Thoracic aorta (tissue), 2 donors: ENCODE data around the gene TNIK. TPM values are rescaled to one million over a fixed set of nuclear protein-coding genes. Genes with fewer than 3 reads are reported as not detected.
A peak's percentile ranks its signal among the peaks of the same experiment; 100 is the strongest.

Experiments used
- ATAC-seq: fragments of 150-250 bp; one replicate; pipeline ENCODE4 v1.8.0; 2017; ENCODE audit warnings: low read depth; ENCODE audit not compliant: insufficient number of reproducible peaks, low FRiP score
- DNase-seq: peaks from one replicate; pipeline ENCODE4 v3.0.0-alpha.2; 2020; ENCODE audit warnings: low spot score
- H3K27ac ChIP-seq, 2 donors: fragments of 200-600 bp; sonication (generic); 1 replicate in 1 of 2; 2 replicates in 1 of 2; pipeline ENCODE4 v1.5.1; 2016; ENCODE audit warnings: mild to moderate bottlenecking in 2 of 2, moderate library complexity in 2 of 2
- H3K27me3 ChIP-seq: fragments of 200-600 bp; sonication (generic); replicated peaks from 2 replicates; pipeline ENCODE4 v1.6.0; 2016; ENCODE audit warnings: mild to moderate bottlenecking; ENCODE audit not compliant: insufficient read depth
- H3K36me3 ChIP-seq: fragments of 200-600 bp; sonication (generic); one replicate; pipeline ENCODE4 v1.5.1; 2016
- H3K4me1 ChIP-seq, 2 donors: fragments of 200-600 bp; sonication (generic); 1 replicate in 1 of 2; 2 replicates in 1 of 2; pipeline versions ENCODE4 v1.5.1 to v1.6.0; 2016; ENCODE audit warnings: low read depth in 2 of 2, mild to moderate bottlenecking in 1 of 2; ENCODE audit not compliant: control insufficient read depth in 1 of 2
- H3K4me3 ChIP-seq: fragments of 200-600 bp; sonication (generic); 2 replicates; pipeline ENCODE4 v1.5.1; 2016; ENCODE audit warnings: mild to moderate bottlenecking
- H3K9me3 ChIP-seq: fragments of 200-600 bp; sonication (generic); 2 replicates; pipeline ENCODE4 v1.5.1; 2016
- total RNA-seq, 2 donors: library from RNA; depleted of rRNA; stranded (reverse); fragments of >200 nt; gene quantifications; one replicate each; pipeline versions ENCODE4 v1.1.0 to v1.2.3, GENCODE V29; 2016
- TF ChIP-seq, protein P1 (sequence below): fragments of 200-600 bp; sonication (generic); IDR thresholded peaks from one replicate; pipeline ENCODE4 v1.5.1; 2019; ENCODE audit warnings: antibody characterized with exemption

The TNIK gene
- total RNA-seq, 2 donors from 2014 or later = 18.3 to 21.7 TPM

DNA sequence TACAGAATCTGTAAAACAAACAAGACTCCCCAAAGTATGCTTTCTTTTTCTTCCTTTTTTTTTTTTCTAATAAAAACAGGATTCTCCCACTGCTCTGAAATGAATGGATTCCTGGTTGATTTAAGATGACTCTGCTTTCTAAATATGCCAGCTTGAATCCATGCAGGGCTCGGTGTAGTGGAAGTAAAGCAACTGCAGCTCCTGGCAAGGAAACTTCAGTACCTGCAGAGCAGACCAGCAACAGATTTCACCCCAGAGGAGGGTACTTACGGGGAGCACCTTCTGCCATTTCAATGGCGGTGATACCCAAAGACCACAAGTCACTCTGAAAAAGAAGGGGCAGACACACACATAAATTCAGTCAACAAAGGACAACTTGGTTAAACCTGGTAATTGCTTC is 283.1 kb downstream of the TNIK start:
- H3K9me3 ChIP-seq = no peaks in the 10 kb centered on the region
- H3K4me1 ChIP-seq = peaks cover 4 to 17% of the 10 kb centered on the region in 2 donors
- DNase-seq (no peak), ATAC-seq (no peak)
- TF ChIP-seq, protein P1, sequence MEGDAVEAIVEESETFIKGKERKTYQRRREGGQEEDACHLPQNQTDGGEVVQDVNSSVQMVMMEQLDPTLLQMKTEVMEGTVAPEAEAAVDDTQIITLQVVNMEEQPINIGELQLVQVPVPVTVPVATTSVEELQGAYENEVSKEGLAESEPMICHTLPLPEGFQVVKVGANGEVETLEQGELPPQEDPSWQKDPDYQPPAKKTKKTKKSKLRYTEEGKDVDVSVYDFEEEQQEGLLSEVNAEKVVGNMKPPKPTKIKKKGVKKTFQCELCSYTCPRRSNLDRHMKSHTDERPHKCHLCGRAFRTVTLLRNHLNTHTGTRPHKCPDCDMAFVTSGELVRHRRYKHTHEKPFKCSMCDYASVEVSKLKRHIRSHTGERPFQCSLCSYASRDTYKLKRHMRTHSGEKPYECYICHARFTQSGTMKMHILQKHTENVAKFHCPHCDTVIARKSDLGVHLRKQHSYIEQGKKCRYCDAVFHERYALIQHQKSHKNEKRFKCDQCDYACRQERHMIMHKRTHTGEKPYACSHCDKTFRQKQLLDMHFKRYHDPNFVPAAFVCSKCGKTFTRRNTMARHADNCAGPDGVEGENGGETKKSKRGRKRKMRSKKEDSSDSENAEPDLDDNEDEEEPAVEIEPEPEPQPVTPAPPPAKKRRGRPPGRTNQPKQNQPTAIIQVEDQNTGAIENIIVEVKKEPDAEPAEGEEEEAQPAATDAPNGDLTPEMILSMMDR = no peak
- H3K27ac ChIP-seq = peak overlapping the region in 1 of 2 donors; percentile 30
- no peaks in the 10 kb centered on the region for H3K27me3 ChIP-seq
- no peaks in the 10 kb centered on the region for H3K36me3 ChIP-seq
- no peak overlapping the region for H3K4me3 ChIP-seq

DNA sequence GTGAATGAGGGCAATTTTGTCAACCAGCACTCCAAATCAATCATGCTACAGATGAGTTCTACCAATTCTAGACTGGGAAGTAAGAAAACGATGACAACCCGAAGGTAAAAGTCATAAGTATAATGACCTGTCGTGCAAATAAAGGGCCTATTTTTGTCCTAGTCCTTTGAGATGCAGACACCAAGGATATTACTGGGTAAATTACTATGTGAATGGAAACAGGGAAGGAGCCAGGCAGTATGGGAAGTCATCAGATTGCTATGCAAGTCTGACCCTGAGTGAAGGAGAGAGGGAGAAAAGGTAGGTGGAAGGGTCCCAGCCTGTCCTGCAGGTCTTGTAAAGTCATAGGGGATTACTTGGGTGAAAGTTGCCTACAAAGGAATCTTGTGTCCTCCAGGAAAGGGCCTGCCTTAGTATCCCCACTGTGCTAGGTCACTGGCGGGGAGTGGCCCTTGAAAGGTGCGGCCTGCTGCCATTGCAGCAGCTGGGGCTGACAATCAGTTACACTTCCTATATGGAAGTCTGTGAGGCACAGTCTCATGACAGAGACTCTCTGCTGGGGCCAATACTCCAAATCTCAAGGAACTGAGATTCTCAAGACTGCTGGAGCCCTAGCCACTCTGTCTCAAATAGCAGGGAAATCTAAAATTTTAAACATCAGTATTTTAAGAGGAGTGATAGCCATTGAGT is 283.8 kb downstream of the TNIK start:
- Histone ChIP-seq H3K27ac (peak overlapping the region; percentile 30 to 44), H3K36me3 (no peaks in the 10 kb centered on the region), H3K4me1 (peaks cover 4 to 17% of the 10 kb centered on the region in 2 donors), H3K27me3 (no peaks in the 10 kb centered on the region), H3K9me3 (no peaks in the 10 kb centered on the region), H3K4me3 (peak overlapping the region; percentile 57)
- TF ChIP-seq, protein P1 = no peak
- ATAC-seq = no peak
- no peak for DNase-seq

DNA sequence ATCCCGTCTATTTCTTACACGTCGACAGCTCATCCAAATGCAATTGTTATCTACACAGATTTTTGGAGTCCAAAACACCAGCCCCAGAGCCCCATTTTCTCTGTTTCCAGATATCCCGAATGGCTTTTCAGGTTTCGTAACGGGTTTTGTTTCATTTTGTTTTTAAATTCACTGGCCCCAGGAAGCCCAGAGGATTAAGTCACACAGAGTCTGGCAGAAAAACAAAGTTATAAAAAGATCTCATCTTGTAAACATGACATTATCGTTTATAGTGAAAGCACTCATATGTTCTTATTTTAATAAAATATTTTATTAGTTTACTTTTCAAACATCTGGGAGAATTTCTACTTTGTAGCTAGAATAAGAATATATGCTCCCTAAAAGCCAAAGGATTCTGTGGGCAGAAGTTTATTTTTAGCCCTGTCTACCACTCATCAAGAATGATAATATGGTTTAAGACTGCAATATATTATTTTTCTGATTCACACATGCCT is 284.4 kb downstream of the TNIK start:
- TF ChIP-seq, protein P1 = no peak
- peak overlapping the region; percentile 57 for H3K4me3 ChIP-seq
- no peak for ATAC-seq

DNA sequence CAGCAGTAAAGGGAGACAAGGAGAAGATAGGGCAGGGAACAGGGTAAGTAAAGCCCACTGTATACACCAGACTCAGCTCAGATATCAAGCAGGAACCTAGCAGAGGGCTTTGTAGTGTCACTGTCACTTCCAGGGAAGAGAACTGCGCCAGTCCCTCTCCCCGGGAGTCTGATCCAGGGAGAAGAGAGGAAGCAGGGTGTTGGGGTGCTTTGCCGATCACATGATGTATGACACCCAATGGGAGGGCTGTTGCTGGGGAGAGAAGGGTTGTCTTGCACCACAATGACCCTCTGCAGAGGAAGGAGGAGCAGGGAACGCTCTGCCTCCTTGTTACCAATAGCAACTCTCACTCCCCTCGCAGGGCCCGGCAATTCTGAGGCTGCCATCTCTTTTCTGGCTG is 286.5 kb downstream of the TNIK start:
- no peak for ATAC-seq
- TF ChIP-seq, protein P1 = no peak

More for the DNA sequence above, 284.4 kb downstream of the TNIK start:
- H3K27ac ChIP-seq = peak overlapping the region; percentile 30 to 44
- peaks cover 4 to 17% of the 10 kb centered on the region in 2 donors for H3K4me1 ChIP-seq
- H3K27me3 ChIP-seq = no peaks in the 10 kb centered on the region
- no peak for DNase-seq
- H3K36me3 ChIP-seq = no peaks in the 10 kb centered on the region
- H3K9me3 ChIP-seq = no peaks in the 10 kb centered on the region

DNA sequence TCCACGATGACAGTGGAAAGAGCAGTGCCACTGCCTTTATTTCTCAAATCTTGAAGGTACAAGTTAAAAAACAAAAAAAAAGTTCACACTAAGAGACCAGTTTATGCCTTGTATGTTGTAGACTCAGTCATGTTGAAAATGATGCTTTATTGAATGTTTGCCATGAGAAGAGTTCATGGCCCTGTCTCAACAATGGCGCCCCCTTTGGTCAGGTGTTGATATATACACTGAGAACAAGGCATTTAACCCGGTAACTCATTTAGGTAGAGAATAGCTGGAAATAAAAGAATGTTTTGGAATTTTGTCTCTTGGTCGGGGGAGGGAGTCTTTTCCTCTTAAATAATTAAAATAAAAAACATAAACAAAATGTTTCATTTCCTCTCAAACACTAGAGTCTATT is 288.1 kb downstream of the TNIK start:
- H3K4me3 ChIP-seq = no peak overlapping the region
- no peak overlapping the region for H3K27ac ChIP-seq
- H3K27me3 ChIP-seq = no peaks in the 10 kb centered on the region
- TF ChIP-seq, protein P1 = no peak
- DNase-seq = no peak
- ATAC-seq = no peak
- H3K9me3 ChIP-seq = no peaks in the 10 kb centered on the region
- peaks cover 4 to 17% of the 10 kb centered on the region in 2 donors for H3K4me1 ChIP-seq
- H3K36me3 ChIP-seq = no peaks in the 10 kb centered on the region

More for the DNA sequence above, 286.5 kb downstream of the TNIK start:
- Histone ChIP-seq H3K27ac (no peak overlapping the region), H3K27me3 (no peaks in the 10 kb centered on the region), H3K9me3 (no peaks in the 10 kb centered on the region), H3K4me1 (peaks cover 4 to 17% of the 10 kb centered on the region in 2 donors), H3K36me3 (no peaks in the 10 kb centered on the region), H3K4me3 (no peak overlapping the region)
- DNase-seq = no peak
